Tibial nerve (tissue), 4 donors: ENCODE results near the gene SNAI1. TPM values are rescaled to one million over a fixed set of nuclear protein-coding genes. Genes with fewer than 3 reads are reported as not detected.

Source experiments
- DNase-seq, 2 donors: peaks; one replicate each; pipeline ENCODE4 v3.0.0-alpha.2; 2019; ENCODE audit warnings: low spot score in 2 of 2
- H3K27ac ChIP-seq, 4 donors: fragments of 200-600 bp; sonication (generic) in 3 of 4; one replicate each; pipeline ENCODE4 v1.5.1; 2017 to 2019; ENCODE audit warnings: mild to moderate bottlenecking in 1 of 4
- H3K27me3 ChIP-seq, 2 donors: fragments of 200-600 bp; sonication (generic) in 1 of 2; one replicate each; pipeline versions ENCODE4 v1.5.1 to v1.6.0; 2017 to 2019
- H3K36me3 ChIP-seq, 3 donors: fragments of 200-600 bp; sonication (generic); one replicate each; pipeline ENCODE4 v1.5.1; 2018 to 2019
- H3K4me1 ChIP-seq, 4 donors: fragments of 200-600 bp; sonication (generic) in 3 of 4; one replicate each; pipeline ENCODE4 v1.5.1; 2017 to 2019
- H3K4me3 ChIP-seq, 4 donors: fragments of 200-600 bp; sonication (generic) in 3 of 4; one replicate each; pipeline ENCODE4 v1.5.1; 2017 to 2019; ENCODE audit warnings: mild to moderate bottlenecking in 1 of 4, moderate library complexity in 1 of 4
- H3K9me3 ChIP-seq, 4 donors: fragments of 200-600 bp; sonication (generic) in 3 of 4; one replicate each; pipeline ENCODE4 v1.5.1; 2017 to 2019
- CTCF ChIP-seq, 5 experiments: fragments of 200-600 bp in 3 of 5; fragments of 450-650 bp in 2 of 5; sonication (generic) in 3 of 5; IDR thresholded peaks; one replicate each; pipeline ENCODE4 v1.5.1; 2016 to 2019; ENCODE audit warnings: antibody characterized with exemption in 5 of 5, mild to moderate bottlenecking in 3 of 5, moderate library complexity in 2 of 5
- EP300 ChIP-seq, 2 donors: sonication (generic); formaldehyde crosslinking; IDR thresholded peaks; one replicate each; pipeline ENCODE4 v1.6.1; 2017; ENCODE audit warnings: antibody characterized with exemption in 2 of 2, mild to moderate bottlenecking in 1 of 2
- POLR2A ChIP-seq, 2 donors: fragments of 450-650 bp; IDR thresholded peaks; one replicate each; pipeline ENCODE4 v1.6.1; 2017; ENCODE audit warnings: antibody characterized with exemption in 2 of 2, mild to moderate bottlenecking in 2 of 2, moderate library complexity in 2 of 2
- WGBS, 2 donors: methylation state at CpG; one replicate each; pipeline ENCODE4 v1.1.5; 2018; 5-methylcytosine and 5-hydroxymethylcytosine counted together
- small RNA-seq: library from RNA; depleted of rRNA; stranded (forward); fragments of <200 nt; gene quantifications from one replicate; pipeline ENCODE3, GENCODE V24; 2016
- total RNA-seq, 4 donors: library from RNA; depleted of rRNA; stranded (reverse); fragments of >200 nt; gene quantifications; one replicate each; pipeline ENCODE4 v1.1.0, GENCODE V29; 2016

Gene SNAI1
- total RNA-seq, 4 donors from 2014 or later, result 4.2 to 14.4 (median 6.0) TPM

GRCh38 chr20:50038169-50038568, 55.4 kb downstream of the SNAI1 start:
- TF ChIP-seq POLR2A (IDR thresholded peaks at IDR 0.05), result no peak
- no peak for TF ChIP-seq CTCF (IDR thresholded peaks at IDR 0.05)
- no peak for TF ChIP-seq EP300 (IDR thresholded peaks at IDR 0.05)
- H3K9me3 ChIP-seq, result no peaks in the 10 kb centered on the region
- H3K4me1 ChIP-seq, result peaks cover 0 to 19% (median 6%) of the 10 kb centered on the region in 4 donors
- H3K4me3 ChIP-seq, result no peak overlapping the region
- WGBS, 2 donors, result 62 to 66% methylated on average over 6 of the region's 6 CpGs
- no peaks in the 10 kb centered on the region for H3K27me3 ChIP-seq
- no peaks in the 10 kb centered on the region for H3K36me3 ChIP-seq
- DNase-seq, result no peak
- no peak overlapping the region for H3K27ac ChIP-seq

Small RNA genes within 50 kb of the gene (small RNA-seq; reads per million reads assigned to genes)
- gene RF00017 (not detected), gene RNU6-147P (not detected)

Other genes starting within 250 kb of the SNAI1 start
- gene SLC9A8, start 170.2 kb upstream of the SNAI1 start, total RNA-seq, result 10 to 100 TPM in 3 of 4 donors, 1 to 10 TPM in 1; 8.2 to 17.3 (median 12.1) TPM
- gene SPATA2, start 67.5 kb upstream of the SNAI1 start, total RNA-seq, result 1 to 10 TPM; 4.4 to 7.2 (median 6.3) TPM
- gene RNF114, start 46.6 kb upstream of the SNAI1 start, total RNA-seq, result 100 to 1,000 TPM; 211 to 311 (median 272) TPM
- 10 to 100 TPM; 58.8 to 86.7 (median 77.3) TPM for gene UBE2V1, start 130.2 kb downstream of the SNAI1 start, total RNA-seq
- gene PEDS1, start 170.7 kb downstream of the SNAI1 start, total RNA-seq, result 10 to 100 TPM; 26.4 to 36.7 (median 35.5) TPM
- 100 to 1,000 TPM; 202 to 524 (median 275) TPM for gene CEBPB, start 207.8 kb downstream of the SNAI1 start, total RNA-seq